Measurements from ENCODE around the gene NLRP12.
"Not testable (repeated sequence)": the region's sequence is repeated elsewhere in the genome, so short reads cannot be mapped to it uniquely, and the experiment has no call there.

The NLRP12 gene

DNA sequence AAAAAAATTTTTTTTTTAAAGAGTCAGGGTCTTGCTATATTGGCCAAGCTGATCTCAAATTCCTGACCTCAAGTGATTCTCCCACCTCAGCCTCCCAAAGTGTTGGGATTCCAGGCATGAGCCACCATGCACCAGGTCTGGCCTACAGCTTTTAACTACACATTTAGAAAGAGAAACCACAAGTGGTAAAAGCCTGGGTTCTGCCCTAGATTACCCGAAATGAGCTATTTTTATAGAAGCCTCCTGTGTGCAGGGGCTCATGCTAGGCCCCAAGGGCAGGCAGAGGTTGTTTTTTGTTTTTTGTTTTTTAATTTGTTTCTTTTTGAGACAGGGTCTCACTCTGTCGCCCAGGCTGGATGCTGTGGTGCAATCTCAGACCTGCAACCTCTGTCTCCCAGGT, 29.6 kb upstream of the NLRP12 start:
- no peak for DNase-seq (ENCODE audit: low read depth)
- TF ChIP-seq CTCF (IDR thresholded peaks at IDR 0.05; ENCODE audit: low read length, missing control alignments): no peak
- H3K4me3 ChIP-seq (replicated peaks; ENCODE audit: low read depth, low read length): no peak overlapping the region

- TF ChIP-seq CTCF (IDR thresholded peaks at IDR 0.05; ENCODE audit: low read length, missing control alignments): no peak
- H3K4me3 ChIP-seq (replicated peaks; ENCODE audit: low read depth, low read length): no peak overlapping the region
- peak; percentile 94 for DNase-seq (ENCODE audit: low read depth)
Measured at GRCh38 chr19:53849237-53849676, 25.1 kb upstream of the NLRP12 start.

GRCh38 chr19:53847555-53847954, 23.4 kb upstream of the NLRP12 start:
- TF ChIP-seq CTCF (IDR thresholded peaks at IDR 0.05; ENCODE audit: low read length, missing control alignments): no peak
- no peak overlapping the region for H3K4me3 ChIP-seq (replicated peaks; ENCODE audit: low read depth, low read length)
- DNase-seq (ENCODE audit: low read depth): no peak

- no peak for TF ChIP-seq CTCF (IDR thresholded peaks at IDR 0.05; ENCODE audit: low read length, missing control alignments)
- no peak for DNase-seq (ENCODE audit: low read depth)
- H3K4me3 ChIP-seq (replicated peaks; ENCODE audit: low read depth, low read length): no peak overlapping the region
Measured at GRCh38 chr19:53844849-53845246, 20.7 kb upstream of the NLRP12 start.

GRCh38 chr19:53840914-53841313, 16.8 kb upstream of the NLRP12 start:
- DNase-seq (ENCODE audit: low read depth): peak; percentile 88
- H3K4me3 ChIP-seq (replicated peaks; ENCODE audit: low read depth, low read length): not testable (repeated sequence)

GRCh38 chr19:53840241-53840640, 16.1 kb upstream of the NLRP12 start:
- H3K4me3 ChIP-seq (replicated peaks; ENCODE audit: low read depth, low read length); DNase-seq (ENCODE audit: low read depth): not testable (repeated sequence)

DNA sequence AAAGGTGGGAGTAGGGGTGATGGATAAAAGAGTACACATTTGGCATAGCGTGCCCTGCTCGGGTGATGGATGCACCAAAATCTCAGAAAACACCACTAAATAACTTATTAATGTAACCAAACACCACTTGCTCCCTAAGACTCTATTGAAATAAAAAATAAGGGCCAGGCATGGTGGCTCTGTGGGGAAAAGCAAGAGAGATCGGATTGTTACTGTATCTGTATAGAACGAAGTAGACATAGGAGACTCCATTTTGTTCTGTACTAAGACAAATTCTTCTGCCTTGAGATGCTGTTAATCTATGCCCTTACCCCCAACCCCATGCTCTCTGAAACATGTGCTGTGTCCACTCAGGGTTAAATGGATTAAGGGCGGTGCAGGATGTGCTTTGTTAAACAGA, 14.3 kb upstream of the NLRP12 start:
- not testable (repeated sequence) for DNase-seq (ENCODE audit: low read depth); H3K4me3 ChIP-seq (replicated peaks; ENCODE audit: low read depth, low read length)

GRCh38 chr19:53832861-53833260, 8.7 kb upstream of the NLRP12 start:
- H3K4me3 ChIP-seq (replicated peaks; ENCODE audit: low read depth, low read length); DNase-seq (ENCODE audit: low read depth): not testable (repeated sequence)

DNA sequence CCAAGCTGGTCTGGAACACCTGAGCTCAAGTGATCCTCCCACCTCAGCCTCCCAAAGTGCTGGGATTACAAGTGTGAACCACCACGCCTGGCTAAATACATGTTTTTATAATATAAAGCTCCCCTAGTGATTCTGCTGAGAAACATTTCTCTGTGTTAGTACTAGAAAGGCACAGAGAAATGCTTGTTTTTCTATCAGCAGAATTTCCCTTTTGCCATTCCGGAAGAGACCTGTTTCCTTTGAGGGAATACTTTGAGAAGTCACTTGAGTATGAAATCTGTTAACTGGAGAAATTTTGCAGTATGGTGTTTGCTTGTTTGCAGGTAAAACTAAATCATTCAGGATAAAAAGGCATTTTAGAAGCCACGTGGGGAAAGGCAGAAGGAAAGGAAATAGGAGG, 4.4 kb upstream of the NLRP12 start:
- no peak overlapping the region for H3K4me3 ChIP-seq (replicated peaks; ENCODE audit: low read depth, low read length)
- no peak for DNase-seq (ENCODE audit: low read depth)
- TF ChIP-seq CTCF (IDR thresholded peaks at IDR 0.05; ENCODE audit: low read length, missing control alignments): no peak
